NT2/D1 (cell line): ENCODE measurements around the gene PLOD2.

Experiments
- SUZ12 ChIP-seq: IDR thresholded peaks from 2 replicates; pipeline ENCODE4 v1.6.1; 2011; ENCODE audit not compliant: insufficient read length, insufficient read depth; ENCODE audit errors: extremely low read depth
- YY1 ChIP-seq: IDR thresholded peaks from 2 replicates; pipeline ENCODE4 v1.6.1; 2011; ENCODE audit not compliant: insufficient read length, insufficient read depth
- ZNF274 ChIP-seq: IDR thresholded peaks from 2 replicates; pipeline ENCODE4 v1.6.1; 2011; ENCODE audit warnings: mild to moderate bottlenecking, low read depth, low read length

DNA sequence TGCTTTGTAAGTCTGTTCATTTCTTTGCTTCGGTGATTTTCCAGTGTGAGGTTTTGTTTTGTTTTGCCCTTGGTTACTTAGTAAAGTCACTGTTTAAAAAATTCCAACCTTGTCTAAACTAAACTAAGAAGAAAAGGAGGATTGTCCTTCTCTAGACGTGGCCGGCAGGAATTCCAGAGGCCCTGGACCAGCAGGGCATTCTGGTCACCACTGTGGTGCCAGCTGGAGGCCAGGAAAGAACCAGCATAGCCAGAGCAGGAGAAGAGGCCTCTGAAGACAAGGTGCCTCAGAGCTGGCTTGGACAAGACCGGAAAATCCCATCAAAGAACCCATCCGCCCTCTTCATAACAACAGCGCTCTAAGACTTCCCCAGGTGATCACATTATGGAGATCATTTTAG, 8.2 kb downstream of the PLOD2 start:
- TF ChIP-seq YY1 (no peak), SUZ12 (no peak), ZNF274 (no peak)
